Panc1 (cell line): ENCODE measurements around the gene FNBP1L. TPM values are rescaled to one million over a fixed set of nuclear protein-coding genes. Genes with fewer than 3 reads are reported as not detected.

Experiments used
- ATAC-seq: fragments of 200-7000 bp; cut with Tn5 transposase; 2 replicates; pipeline ENCODE4 v1.9.1; 2020; ENCODE audit warnings: mild to moderate bottlenecking, moderate library complexity
- BruUV-seq: library from RNA; stranded (reverse); fragments of 400-500 nt; replicated peaks from 2 replicates; lab custom pipeline; 2021; lab: Mats Ljungman, UMichigan
- CTCF ChIA-PET: fragments of 300-600 bp; sonication (Branson Sonifier 250); formaldehyde crosslinking; loops from one replicate; lab custom pipeline; 2022; ENCODE audit warnings: antibody characterized with exemption; lab: Charles Lee
- POLR2A ChIA-PET: fragments of 300-600 bp; sonication (Branson Sonifier 250); formaldehyde crosslinking; loops from one replicate; lab custom pipeline; 2022; ENCODE audit warnings: antibody characterized with exemption; lab: Charles Lee
- DNase-seq: peaks from one replicate; pipeline ENCODE4 v3.0.0-alpha.2; 2010; ENCODE audit warnings: low read depth, low spot score
- H3K27ac ChIP-seq: 2 replicates; pipeline ENCODE4 v1.5.1; 2011; ENCODE audit warnings: mild to moderate bottlenecking, low read length, inconsistent platforms
- H3K27me3 ChIP-seq: fragments of 200-500 bp; sonication (Bioruptor generic); 2 replicates; pipeline ENCODE4 v1.6.0; 2014; ENCODE audit warnings: low read length, inconsistent platforms; ENCODE audit not compliant: control insufficient read depth, insufficient read depth
- H3K36me3 ChIP-seq: fragments of 200-500 bp; sonication (Bioruptor generic); 2 replicates; pipeline ENCODE4 v1.5.1; 2014; ENCODE audit warnings: inconsistent platforms, mild to moderate bottlenecking, low read length, moderate library complexity; ENCODE audit not compliant: control insufficient read depth, insufficient read depth
- H3K4me1 ChIP-seq: 2 replicates; pipeline ENCODE4 v1.5.1; 2011; ENCODE audit warnings: inconsistent platforms, mild to moderate bottlenecking, low read length, moderate library complexity; ENCODE audit not compliant: control insufficient read depth, insufficient read depth
- H3K4me3 ChIP-seq, 2 experiments: 2 replicates each; pipeline ENCODE4 v1.5.1; 2011 to 2012; ENCODE audit warnings: low read depth in 2 of 2, low read length in 2 of 2, mild to moderate bottlenecking in 2 of 2, inconsistent platforms in 1 of 2, moderate library complexity in 1 of 2
- H3K9me3 ChIP-seq: fragments of 200-500 bp; sonication (Bioruptor generic); 2 replicates; pipeline ENCODE4 v1.5.1; 2014; ENCODE audit warnings: low read depth, mild to moderate bottlenecking, inconsistent platforms, low read length, moderate library complexity; ENCODE audit not compliant: control insufficient read depth, insufficient read depth
- POLR2AphosphoS5 ChIP-seq: IDR thresholded peaks from 2 replicates; pipeline ENCODE4 v1.6.1; 2012; ENCODE audit warnings: mild to moderate bottlenecking, low read depth, low read length, moderate library complexity
- SIN3A ChIP-seq: IDR thresholded peaks from 2 replicates; pipeline ENCODE4 v1.6.1; 2012; ENCODE audit warnings: low read depth, mild to moderate bottlenecking, low read length, moderate library complexity, borderline replicate concordance; ENCODE audit not compliant: insufficient read depth
- TCF7L2 ChIP-seq: IDR thresholded peaks from 2 replicates; pipeline ENCODE4 v1.6.1; 2011; ENCODE audit warnings: mild to moderate bottlenecking, low read depth, low read length, inconsistent platforms
- in situ Hi-C: cut with HindIII; loops from 2 replicates; pipeline ENCODE4 v1.10.0; 2016; ENCODE audit warnings: low sequenced_read_pairs, low pct_unique_long_range_greater_than_20kb
- intact Hi-C: fragments of 100-400 bp; cut with micrococcal nuclease; formaldehyde crosslinking; loops from one replicate; pipeline ENCODE4 v1.10.0; 2022; ENCODE audit not compliant: unreplicated experiment
- total RNA-seq: library from RNA; stranded (reverse); gene quantifications from one replicate; pipeline ENCODE4 v1.2.1, GENCODE V29; 2021; ENCODE audit not compliant: unreplicated experiment
- TF ChIP-seq, protein P1 (sequence below): fragments of 450-650 bp; IDR thresholded peaks from 2 replicates; pipeline ENCODE4 v1.5.1; 2017; ENCODE audit warnings: mild to moderate bottlenecking
- TF ChIP-seq, protein P2 (sequence below), 2 experiments: IDR thresholded peaks; 2 replicates each; pipeline ENCODE4 v1.6.1; 2011 to 2012; ENCODE audit warnings: low read depth in 2 of 2, control low read depth in 1 of 2, low read length in 1 of 2, mild to moderate bottlenecking in 1 of 2, moderate library complexity in 1 of 2; ENCODE audit not compliant: insufficient read depth in 1 of 2

The FNBP1L gene
- total RNA-seq, 1 experiment from 2014 or later = 25.1 TPM

DNA sequence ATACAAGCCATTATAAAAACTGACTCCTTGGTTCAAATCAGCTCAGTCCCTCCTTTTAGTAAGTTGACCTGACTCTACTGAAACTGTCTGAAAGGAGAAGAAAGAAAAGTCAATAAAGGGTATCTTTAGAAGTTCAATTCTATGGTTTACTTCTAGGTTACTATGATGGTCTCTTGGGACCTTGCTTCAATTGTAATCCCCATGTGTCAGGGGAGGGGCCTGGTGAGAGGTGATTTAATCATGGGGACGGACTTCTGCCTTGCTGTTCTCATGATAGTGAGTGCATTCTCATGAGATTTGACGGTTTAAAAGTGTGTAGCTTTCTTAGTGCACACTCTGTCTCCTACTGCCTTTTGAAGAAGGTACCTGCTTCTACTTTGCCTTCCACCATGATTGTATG lies 31.7 kb upstream of the FNBP1L start:
- ATAC-seq = no peak
- ChIA-PET CTCF (no interaction called here), POLR2A (no interaction called here)
- in situ Hi-C loops (no loop called here), intact Hi-C loops (no loop called here)
- Histone ChIP-seq H3K4me3 (no peak overlapping the region), H3K27me3 (no peaks in the 10 kb centered on the region), H3K27ac (no peak overlapping the region), H3K9me3 (no peaks in the 10 kb centered on the region), H3K36me3 (no peaks in the 10 kb centered on the region), H3K4me1 (no peaks in the 10 kb centered on the region)
- TF ChIP-seq, protein P1, sequence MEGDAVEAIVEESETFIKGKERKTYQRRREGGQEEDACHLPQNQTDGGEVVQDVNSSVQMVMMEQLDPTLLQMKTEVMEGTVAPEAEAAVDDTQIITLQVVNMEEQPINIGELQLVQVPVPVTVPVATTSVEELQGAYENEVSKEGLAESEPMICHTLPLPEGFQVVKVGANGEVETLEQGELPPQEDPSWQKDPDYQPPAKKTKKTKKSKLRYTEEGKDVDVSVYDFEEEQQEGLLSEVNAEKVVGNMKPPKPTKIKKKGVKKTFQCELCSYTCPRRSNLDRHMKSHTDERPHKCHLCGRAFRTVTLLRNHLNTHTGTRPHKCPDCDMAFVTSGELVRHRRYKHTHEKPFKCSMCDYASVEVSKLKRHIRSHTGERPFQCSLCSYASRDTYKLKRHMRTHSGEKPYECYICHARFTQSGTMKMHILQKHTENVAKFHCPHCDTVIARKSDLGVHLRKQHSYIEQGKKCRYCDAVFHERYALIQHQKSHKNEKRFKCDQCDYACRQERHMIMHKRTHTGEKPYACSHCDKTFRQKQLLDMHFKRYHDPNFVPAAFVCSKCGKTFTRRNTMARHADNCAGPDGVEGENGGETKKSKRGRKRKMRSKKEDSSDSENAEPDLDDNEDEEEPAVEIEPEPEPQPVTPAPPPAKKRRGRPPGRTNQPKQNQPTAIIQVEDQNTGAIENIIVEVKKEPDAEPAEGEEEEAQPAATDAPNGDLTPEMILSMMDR = no peak
- TF ChIP-seq SIN3A (no peak), TCF7L2 (no peak), POLR2AphosphoS5 (no peak)
- TF ChIP-seq, protein P2, sequence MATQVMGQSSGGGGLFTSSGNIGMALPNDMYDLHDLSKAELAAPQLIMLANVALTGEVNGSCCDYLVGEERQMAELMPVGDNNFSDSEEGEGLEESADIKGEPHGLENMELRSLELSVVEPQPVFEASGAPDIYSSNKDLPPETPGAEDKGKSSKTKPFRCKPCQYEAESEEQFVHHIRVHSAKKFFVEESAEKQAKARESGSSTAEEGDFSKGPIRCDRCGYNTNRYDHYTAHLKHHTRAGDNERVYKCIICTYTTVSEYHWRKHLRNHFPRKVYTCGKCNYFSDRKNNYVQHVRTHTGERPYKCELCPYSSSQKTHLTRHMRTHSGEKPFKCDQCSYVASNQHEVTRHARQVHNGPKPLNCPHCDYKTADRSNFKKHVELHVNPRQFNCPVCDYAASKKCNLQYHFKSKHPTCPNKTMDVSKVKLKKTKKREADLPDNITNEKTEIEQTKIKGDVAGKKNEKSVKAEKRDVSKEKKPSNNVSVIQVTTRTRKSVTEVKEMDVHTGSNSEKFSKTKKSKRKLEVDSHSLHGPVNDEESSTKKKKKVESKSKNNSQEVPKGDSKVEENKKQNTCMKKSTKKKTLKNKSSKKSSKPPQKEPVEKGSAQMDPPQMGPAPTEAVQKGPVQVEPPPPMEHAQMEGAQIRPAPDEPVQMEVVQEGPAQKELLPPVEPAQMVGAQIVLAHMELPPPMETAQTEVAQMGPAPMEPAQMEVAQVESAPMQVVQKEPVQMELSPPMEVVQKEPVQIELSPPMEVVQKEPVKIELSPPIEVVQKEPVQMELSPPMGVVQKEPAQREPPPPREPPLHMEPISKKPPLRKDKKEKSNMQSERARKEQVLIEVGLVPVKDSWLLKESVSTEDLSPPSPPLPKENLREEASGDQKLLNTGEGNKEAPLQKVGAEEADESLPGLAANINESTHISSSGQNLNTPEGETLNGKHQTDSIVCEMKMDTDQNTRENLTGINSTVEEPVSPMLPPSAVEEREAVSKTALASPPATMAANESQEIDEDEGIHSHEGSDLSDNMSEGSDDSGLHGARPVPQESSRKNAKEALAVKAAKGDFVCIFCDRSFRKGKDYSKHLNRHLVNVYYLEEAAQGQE (IDR thresholded peaks at IDR 0.05; ENCODE audit: insufficient read depth in 1 of 2, low read depth in 2 of 2, low read length in 1 of 2) = no peak
- no peak for DNase-seq
- BruUV-seq = no TSS peak

DNA sequence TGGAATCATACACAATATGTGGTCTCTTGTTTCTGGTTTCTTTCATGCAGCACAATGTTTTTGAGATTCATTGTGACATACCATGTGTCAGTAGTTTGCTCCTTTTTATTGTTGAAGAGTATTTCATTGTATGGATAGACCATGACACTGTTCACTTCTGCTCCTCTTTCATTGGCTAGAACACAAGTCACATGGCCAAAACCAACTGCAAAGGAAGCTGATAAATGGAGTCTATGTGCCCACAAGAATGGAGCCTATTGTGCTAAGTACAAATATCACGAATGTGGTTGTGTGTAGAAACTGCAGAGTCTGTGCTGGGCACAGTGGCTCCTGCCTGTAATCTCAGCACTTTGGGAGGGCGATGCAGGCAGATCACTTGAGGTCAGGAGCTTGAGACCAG lies 28.6 kb upstream of the FNBP1L start:
- DNase-seq = no peak
- CTCF ChIA-PET = no interaction called here

DNA sequence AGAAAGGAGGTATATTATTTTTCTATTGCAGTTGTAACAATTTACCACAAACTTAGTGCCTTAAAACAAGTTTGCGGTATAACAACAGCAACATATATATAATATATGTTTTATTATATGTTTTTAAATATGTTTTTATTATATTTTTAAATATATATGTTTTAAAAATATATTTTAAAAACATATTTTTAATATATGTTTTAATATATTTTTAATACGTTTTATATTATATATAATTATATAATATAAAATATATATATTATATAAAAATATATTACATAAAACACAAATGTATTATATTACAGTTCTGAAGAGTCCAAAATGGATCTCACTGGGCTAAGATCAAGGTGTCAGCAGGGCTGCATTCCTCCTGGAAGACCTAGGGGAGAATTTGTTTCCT lies 27.5 kb upstream of the FNBP1L start:
- intact Hi-C loops = no loop called here
- CTCF ChIA-PET = no interaction called here
- no peaks in the 10 kb centered on the region for H3K36me3 ChIP-seq
- H3K4me1 ChIP-seq = no peaks in the 10 kb centered on the region
- in situ Hi-C loops = no loop called here
- H3K27ac ChIP-seq = no peak overlapping the region
- H3K27me3 ChIP-seq = no peaks in the 10 kb centered on the region
- DNase-seq (no peak), ATAC-seq (no peak)
- TF ChIP-seq TCF7L2 (no peak), SIN3A (no peak), POLR2AphosphoS5 (no peak)
- TF ChIP-seq, protein P2 (IDR thresholded peaks at IDR 0.05; ENCODE audit: insufficient read depth in 1 of 2, low read depth in 2 of 2, low read length in 1 of 2) = no peak
- TF ChIP-seq, protein P1 = no peak
- POLR2A ChIA-PET = no interaction called here
- H3K4me3 ChIP-seq = no peak overlapping the region
- no peaks in the 10 kb centered on the region for H3K9me3 ChIP-seq
- no TSS peak for BruUV-seq

More for the DNA sequence above, 28.6 kb upstream of the FNBP1L start:
- TF ChIP-seq POLR2AphosphoS5 (no peak), TCF7L2 (no peak)
- Histone ChIP-seq H3K4me1 (no peaks in the 10 kb centered on the region), H3K36me3 (no peaks in the 10 kb centered on the region), H3K27me3 (no peaks in the 10 kb centered on the region), H3K4me3 (no peak overlapping the region), H3K27ac (no peak overlapping the region), H3K9me3 (no peaks in the 10 kb centered on the region)
- intact Hi-C loops = no loop called here
- BruUV-seq = no TSS peak
- POLR2A ChIA-PET = no interaction called here
- in situ Hi-C loops = no loop called here
- no peak for ATAC-seq
